ENCODE results near the gene CETN2. TPM values are rescaled to one million over a fixed set of nuclear protein-coding genes. Genes with fewer than 3 reads are reported as not detected.

CETN2 gene
- total RNA-seq, 1 experiment from 2014 or later: 63.3 TPM

DNA sequence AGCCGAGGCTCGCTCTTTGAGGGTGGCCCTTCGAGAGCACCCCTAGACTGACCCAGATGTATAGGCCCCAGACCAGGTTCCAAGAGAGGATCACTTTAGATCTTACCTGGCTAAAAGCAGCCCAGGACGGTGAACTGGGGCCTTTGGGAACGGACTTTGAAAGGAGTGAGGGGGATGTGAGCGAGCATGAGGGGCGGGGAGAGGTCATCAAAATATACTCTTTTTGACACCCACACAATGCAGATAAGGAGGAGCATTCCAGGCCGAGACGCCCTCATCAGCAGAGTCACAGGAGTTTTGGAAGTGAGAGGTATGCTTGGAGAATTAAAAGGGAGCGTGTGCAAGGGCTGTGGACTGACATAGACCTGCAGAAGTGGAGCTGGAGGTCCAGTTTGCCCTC lies 834 bp upstream of the CETN2 start:
- Histone ChIP-seq H3K36me3 (ENCODE audit: control insufficient read depth, insufficient read depth, low read length) (no peaks in the 10 kb centered on the region), H3K4me3 (ENCODE audit: low read depth in 2 of 2, low read length in 2 of 2) (peak overlapping the region; percentile 93 to 96), H3K9me3 (ENCODE audit: control insufficient read depth, insufficient read depth, low read depth, low read length) (no peaks in the 10 kb centered on the region), H3K27ac (ENCODE audit: low read length) (peak overlapping the region; percentile 93), H3K4me1 (ENCODE audit: control insufficient read depth, insufficient read depth, low read length) (peaks cover 13% of the 10 kb centered on the region; the same call in 1 of the 2 replicates), H3K27me3 (ENCODE audit: control insufficient read depth, insufficient read depth, low read length) (no peaks in the 10 kb centered on the region)
- TF ChIP-seq, protein P1, sequence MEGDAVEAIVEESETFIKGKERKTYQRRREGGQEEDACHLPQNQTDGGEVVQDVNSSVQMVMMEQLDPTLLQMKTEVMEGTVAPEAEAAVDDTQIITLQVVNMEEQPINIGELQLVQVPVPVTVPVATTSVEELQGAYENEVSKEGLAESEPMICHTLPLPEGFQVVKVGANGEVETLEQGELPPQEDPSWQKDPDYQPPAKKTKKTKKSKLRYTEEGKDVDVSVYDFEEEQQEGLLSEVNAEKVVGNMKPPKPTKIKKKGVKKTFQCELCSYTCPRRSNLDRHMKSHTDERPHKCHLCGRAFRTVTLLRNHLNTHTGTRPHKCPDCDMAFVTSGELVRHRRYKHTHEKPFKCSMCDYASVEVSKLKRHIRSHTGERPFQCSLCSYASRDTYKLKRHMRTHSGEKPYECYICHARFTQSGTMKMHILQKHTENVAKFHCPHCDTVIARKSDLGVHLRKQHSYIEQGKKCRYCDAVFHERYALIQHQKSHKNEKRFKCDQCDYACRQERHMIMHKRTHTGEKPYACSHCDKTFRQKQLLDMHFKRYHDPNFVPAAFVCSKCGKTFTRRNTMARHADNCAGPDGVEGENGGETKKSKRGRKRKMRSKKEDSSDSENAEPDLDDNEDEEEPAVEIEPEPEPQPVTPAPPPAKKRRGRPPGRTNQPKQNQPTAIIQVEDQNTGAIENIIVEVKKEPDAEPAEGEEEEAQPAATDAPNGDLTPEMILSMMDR (IDR thresholded peaks at IDR 0.05): no peak
- no peak for TF ChIP-seq TCF7L2 (IDR thresholded peaks at IDR 0.05; ENCODE audit: low read depth, low read length)
- TF ChIP-seq, protein P2, sequence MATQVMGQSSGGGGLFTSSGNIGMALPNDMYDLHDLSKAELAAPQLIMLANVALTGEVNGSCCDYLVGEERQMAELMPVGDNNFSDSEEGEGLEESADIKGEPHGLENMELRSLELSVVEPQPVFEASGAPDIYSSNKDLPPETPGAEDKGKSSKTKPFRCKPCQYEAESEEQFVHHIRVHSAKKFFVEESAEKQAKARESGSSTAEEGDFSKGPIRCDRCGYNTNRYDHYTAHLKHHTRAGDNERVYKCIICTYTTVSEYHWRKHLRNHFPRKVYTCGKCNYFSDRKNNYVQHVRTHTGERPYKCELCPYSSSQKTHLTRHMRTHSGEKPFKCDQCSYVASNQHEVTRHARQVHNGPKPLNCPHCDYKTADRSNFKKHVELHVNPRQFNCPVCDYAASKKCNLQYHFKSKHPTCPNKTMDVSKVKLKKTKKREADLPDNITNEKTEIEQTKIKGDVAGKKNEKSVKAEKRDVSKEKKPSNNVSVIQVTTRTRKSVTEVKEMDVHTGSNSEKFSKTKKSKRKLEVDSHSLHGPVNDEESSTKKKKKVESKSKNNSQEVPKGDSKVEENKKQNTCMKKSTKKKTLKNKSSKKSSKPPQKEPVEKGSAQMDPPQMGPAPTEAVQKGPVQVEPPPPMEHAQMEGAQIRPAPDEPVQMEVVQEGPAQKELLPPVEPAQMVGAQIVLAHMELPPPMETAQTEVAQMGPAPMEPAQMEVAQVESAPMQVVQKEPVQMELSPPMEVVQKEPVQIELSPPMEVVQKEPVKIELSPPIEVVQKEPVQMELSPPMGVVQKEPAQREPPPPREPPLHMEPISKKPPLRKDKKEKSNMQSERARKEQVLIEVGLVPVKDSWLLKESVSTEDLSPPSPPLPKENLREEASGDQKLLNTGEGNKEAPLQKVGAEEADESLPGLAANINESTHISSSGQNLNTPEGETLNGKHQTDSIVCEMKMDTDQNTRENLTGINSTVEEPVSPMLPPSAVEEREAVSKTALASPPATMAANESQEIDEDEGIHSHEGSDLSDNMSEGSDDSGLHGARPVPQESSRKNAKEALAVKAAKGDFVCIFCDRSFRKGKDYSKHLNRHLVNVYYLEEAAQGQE (IDR thresholded peaks at IDR 0.05; ENCODE audit: insufficient read depth in 1 of 2, low read depth in 2 of 2, low read length in 1 of 2): no peak
- no peak for TF ChIP-seq POLR2AphosphoS5 (IDR thresholded peaks at IDR 0.05; ENCODE audit: low read depth, low read length)
- TF ChIP-seq SIN3A (IDR thresholded peaks at IDR 0.05; ENCODE audit: borderline replicate concordance, insufficient read depth, low read depth, low read length): no peak
- ChIA-PET CTCF (no interaction called here), POLR2A (interaction anchor here (0.6 to 0.7 kb wide), 2 partner anchors 9 to 1663 kb away, joined by 3 to 4 read pairs; no protein-coding TSS in a partner anchor)
- DNase-seq (ENCODE audit: low read depth, low spot score): no peak
- intact Hi-C loops (cut with micrococcal nuclease; ENCODE audit: unreplicated experiment) (no loop called here), in situ Hi-C loops (cut with HindIII; ENCODE audit: low pct_unique_long_range_greater_than_20kb, low sequenced_read_pairs) (no loop called here)
- ATAC-seq: no peak; the same call in 1 of the 2 replicates
- BruUV-seq (replicated peaks): TSS peak; percentile 84

DNA sequence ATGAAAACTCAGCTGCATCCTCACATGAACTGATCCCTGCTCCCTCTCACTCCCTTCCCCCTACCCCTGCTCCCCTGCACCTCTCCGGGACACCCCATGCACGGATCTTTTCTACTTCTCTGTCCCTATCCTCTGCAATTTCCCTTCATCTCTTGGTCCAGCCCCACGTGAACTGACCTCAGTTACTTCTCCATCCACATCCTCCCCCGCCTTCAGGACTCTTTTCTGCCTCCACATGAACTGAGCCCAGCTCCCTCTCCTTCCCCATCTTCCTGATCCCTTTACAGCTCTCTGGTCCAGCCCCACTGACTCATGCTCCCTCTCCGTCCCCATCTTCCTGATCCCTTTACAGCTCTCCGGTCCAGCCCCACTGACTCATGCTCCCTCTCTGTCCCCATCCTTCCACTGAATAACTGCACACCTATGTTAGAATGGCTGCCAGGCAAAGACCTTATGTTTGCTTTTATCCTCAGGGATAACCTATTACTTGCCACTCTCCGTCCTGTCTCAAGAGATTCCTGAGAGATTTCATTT lies 5.6 kb downstream of the CETN2 start:
- Histone ChIP-seq H3K27ac (ENCODE audit: low read length) (no peak overlapping the region), H3K27me3 (ENCODE audit: control insufficient read depth, insufficient read depth, low read length) (peaks cover 4% of the 10 kb centered on the region; the same call in 1 of the 2 replicates), H3K36me3 (ENCODE audit: control insufficient read depth, insufficient read depth, low read length) (no peaks in the 10 kb centered on the region), H3K4me3 (ENCODE audit: low read depth in 2 of 2, low read length in 2 of 2) (no peak overlapping the region), H3K9me3 (ENCODE audit: control insufficient read depth, insufficient read depth, low read depth, low read length) (no peaks in the 10 kb centered on the region), H3K4me1 (ENCODE audit: control insufficient read depth, insufficient read depth, low read length) (peaks cover 4% of the 10 kb centered on the region; the same call in 1 of the 2 replicates)
- POLR2A ChIA-PET: no interaction called here
- no peak for DNase-seq (ENCODE audit: low read depth, low spot score)
- intact Hi-C loops (cut with micrococcal nuclease; ENCODE audit: unreplicated experiment) (no loop called here), in situ Hi-C loops (cut with HindIII; ENCODE audit: low pct_unique_long_range_greater_than_20kb, low sequenced_read_pairs) (loop anchor here (25.0 kb wide), 1 partner anchor 188 kb away; the partner anchor contains the start of gene GABRQ)
- no TSS peak for BruUV-seq (replicated peaks)
- no peak for ATAC-seq
- TF ChIP-seq SIN3A (IDR thresholded peaks at IDR 0.05; ENCODE audit: borderline replicate concordance, insufficient read depth, low read depth, low read length): no peak
- no peak for TF ChIP-seq TCF7L2 (IDR thresholded peaks at IDR 0.05; ENCODE audit: low read depth, low read length)
- no peak for TF ChIP-seq POLR2AphosphoS5 (IDR thresholded peaks at IDR 0.05; ENCODE audit: low read depth, low read length)
- TF ChIP-seq, protein P1 (IDR thresholded peaks at IDR 0.05): no peak
- TF ChIP-seq, protein P2 (IDR thresholded peaks at IDR 0.05; ENCODE audit: insufficient read depth in 1 of 2, low read depth in 2 of 2, low read length in 1 of 2): no peak
- CTCF ChIA-PET: no interaction called here

Data from Panc1 (cell line).